ENCODE data around the gene ERAS.

Gene ERAS

GRCh38 chrX:48826135-48826875 lies at the start of gene ERAS:
Gene ERAS, plus strand, starts transcription at chrX:48826513. Its CDS starts 2,611 bp downstream, at chrX:48829124.
- no peaks in the 10 kb centered on the region for H3K79me2 ChIP-seq (ENCODE audit: control insufficient read depth, insufficient read depth, low read length, unreplicated experiment)
- H3K36me3 ChIP-seq (ENCODE audit: insufficient read depth, low read length), result no peaks in the 10 kb centered on the region
- H2AFZ ChIP-seq (ENCODE audit: low read length, unreplicated experiment), result no peak within 1 kb of the TSS
- no peak within 1 kb of the TSS for H3K4me3 ChIP-seq (ENCODE audit: low read depth, low read length)
- H3K27ac ChIP-seq (ENCODE audit: low read depth, low read length), result no peak within 1 kb of the TSS
- peaks cover 7% of the 10 kb centered on the region for H3K27me3 ChIP-seq (ENCODE audit: insufficient read depth, low read length)
- H3K4me1 ChIP-seq (ENCODE audit: control insufficient read depth, insufficient read depth, low read length, unreplicated experiment), result no peaks in the 10 kb centered on the region

GRCh38 chrX:48776818-48777439 lies 49.4 kb upstream of the ERAS start:
- Histone ChIP-seq H3K79me2 (ENCODE audit: control insufficient read depth, insufficient read depth, low read length, unreplicated experiment) (no peaks in the 10 kb centered on the region), H2AFZ (ENCODE audit: low read length, unreplicated experiment) (no peak overlapping the region), H3K36me3 (ENCODE audit: insufficient read depth, low read length) (no peaks in the 10 kb centered on the region), H3K27me3 (ENCODE audit: insufficient read depth, low read length) (peaks cover 31% of the 10 kb centered on the region; the same call in 1 of the 2 replicates), H3K27ac (ENCODE audit: low read depth, low read length) (no peak overlapping the region), H3K4me3 (ENCODE audit: low read depth, low read length) (no peak overlapping the region), H3K4me1 (ENCODE audit: control insufficient read depth, insufficient read depth, low read length, unreplicated experiment) (no peaks in the 10 kb centered on the region)

- no peaks in the 10 kb centered on the region for H3K36me3 ChIP-seq (ENCODE audit: insufficient read depth, low read length)
- H3K4me1 ChIP-seq (ENCODE audit: control insufficient read depth, insufficient read depth, low read length, unreplicated experiment), result no peaks in the 10 kb centered on the region
- no peak overlapping the region for H2AFZ ChIP-seq (ENCODE audit: low read length, unreplicated experiment)
- no peaks in the 10 kb centered on the region for H3K79me2 ChIP-seq (ENCODE audit: control insufficient read depth, insufficient read depth, low read length, unreplicated experiment)
- no peak overlapping the region for H3K27ac ChIP-seq (ENCODE audit: low read depth, low read length)
- H3K4me3 ChIP-seq (ENCODE audit: low read depth, low read length), result no peak overlapping the region
- H3K27me3 ChIP-seq (ENCODE audit: insufficient read depth, low read length), result peaks cover 31% of the 10 kb centered on the region; the same call in 1 of the 2 replicates
Observed at GRCh38 chrX:48779399-48779798, 46.9 kb upstream of the ERAS start.

GRCh38 chrX:48781705-48782104 lies 44.6 kb upstream of the ERAS start:
- no peaks in the 10 kb centered on the region for H3K79me2 ChIP-seq (ENCODE audit: control insufficient read depth, insufficient read depth, low read length, unreplicated experiment)
- no peaks in the 10 kb centered on the region for H3K4me1 ChIP-seq (ENCODE audit: control insufficient read depth, insufficient read depth, low read length, unreplicated experiment)
- peaks cover 31% of the 10 kb centered on the region; the same call in 1 of the 2 replicates for H3K27me3 ChIP-seq (ENCODE audit: insufficient read depth, low read length)
- no peak overlapping the region for H2AFZ ChIP-seq (ENCODE audit: low read length, unreplicated experiment)
- H3K4me3 ChIP-seq (ENCODE audit: low read depth, low read length), result no peak overlapping the region
- H3K27ac ChIP-seq (ENCODE audit: low read depth, low read length), result no peak overlapping the region
- H3K36me3 ChIP-seq (ENCODE audit: insufficient read depth, low read length), result no peaks in the 10 kb centered on the region

GRCh38 chrX:48782216-48782615 lies 44.1 kb upstream of the ERAS start:
- Histone ChIP-seq H3K36me3 (ENCODE audit: insufficient read depth, low read length) (no peaks in the 10 kb centered on the region), H3K79me2 (ENCODE audit: control insufficient read depth, insufficient read depth, low read length, unreplicated experiment) (no peaks in the 10 kb centered on the region), H3K4me1 (ENCODE audit: control insufficient read depth, insufficient read depth, low read length, unreplicated experiment) (no peaks in the 10 kb centered on the region), H3K27me3 (ENCODE audit: insufficient read depth, low read length) (peaks cover 31% of the 10 kb centered on the region; the same call in 1 of the 2 replicates), H3K4me3 (ENCODE audit: low read depth, low read length) (no peak overlapping the region), H3K27ac (ENCODE audit: low read depth, low read length) (no peak overlapping the region), H2AFZ (ENCODE audit: low read length, unreplicated experiment) (no peak overlapping the region)

- no peaks in the 10 kb centered on the region for H3K4me1 ChIP-seq (ENCODE audit: control insufficient read depth, insufficient read depth, low read length, unreplicated experiment)
- no peaks in the 10 kb centered on the region for H3K36me3 ChIP-seq (ENCODE audit: insufficient read depth, low read length)
- no peak overlapping the region for H3K27ac ChIP-seq (ENCODE audit: low read depth, low read length)
- H2AFZ ChIP-seq (ENCODE audit: low read length, unreplicated experiment), result no peak overlapping the region
- H3K79me2 ChIP-seq (ENCODE audit: control insufficient read depth, insufficient read depth, low read length, unreplicated experiment), result no peaks in the 10 kb centered on the region
- H3K4me3 ChIP-seq (ENCODE audit: low read depth, low read length), result no peak overlapping the region
- peaks cover 28% of the 10 kb centered on the region for H3K27me3 ChIP-seq (ENCODE audit: insufficient read depth, low read length)
Observed at GRCh38 chrX:48782795-48783194, 43.5 kb upstream of the ERAS start.

GRCh38 chrX:48784726-48785125 lies 41.6 kb upstream of the ERAS start:
- no peaks in the 10 kb centered on the region for H3K79me2 ChIP-seq (ENCODE audit: control insufficient read depth, insufficient read depth, low read length, unreplicated experiment)
- H3K36me3 ChIP-seq (ENCODE audit: insufficient read depth, low read length), result no peaks in the 10 kb centered on the region
- H3K27ac ChIP-seq (ENCODE audit: low read depth, low read length), result no peak overlapping the region
- H3K4me1 ChIP-seq (ENCODE audit: control insufficient read depth, insufficient read depth, low read length, unreplicated experiment), result no peaks in the 10 kb centered on the region
- H2AFZ ChIP-seq (ENCODE audit: low read length, unreplicated experiment), result no peak overlapping the region
- no peak overlapping the region for H3K4me3 ChIP-seq (ENCODE audit: low read depth, low read length)
- peaks cover 10% of the 10 kb centered on the region; the same call in 1 of the 2 replicates for H3K27me3 ChIP-seq (ENCODE audit: insufficient read depth, low read length)

- no peak overlapping the region for H3K4me3 ChIP-seq (ENCODE audit: low read depth, low read length)
- H3K27me3 ChIP-seq (ENCODE audit: insufficient read depth, low read length), result peaks cover 10% of the 10 kb centered on the region; the same call in 1 of the 2 replicates
- H2AFZ ChIP-seq (ENCODE audit: low read length, unreplicated experiment), result no peak overlapping the region
- H3K4me1 ChIP-seq (ENCODE audit: control insufficient read depth, insufficient read depth, low read length, unreplicated experiment), result no peaks in the 10 kb centered on the region
- H3K36me3 ChIP-seq (ENCODE audit: insufficient read depth, low read length), result no peaks in the 10 kb centered on the region
- H3K27ac ChIP-seq (ENCODE audit: low read depth, low read length), result no peak overlapping the region
- H3K79me2 ChIP-seq (ENCODE audit: control insufficient read depth, insufficient read depth, low read length, unreplicated experiment), result no peaks in the 10 kb centered on the region
Observed at GRCh38 chrX:48785186-48785539, 41.1 kb upstream of the ERAS start.

GRCh38 chrX:48785540-48786214 lies 40.6 kb upstream of the ERAS start:
- Histone ChIP-seq H2AFZ (ENCODE audit: low read length, unreplicated experiment) (no peak overlapping the region), H3K4me3 (ENCODE audit: low read depth, low read length) (no peak overlapping the region), H3K27ac (ENCODE audit: low read depth, low read length) (no peak overlapping the region), H3K36me3 (ENCODE audit: insufficient read depth, low read length) (no peaks in the 10 kb centered on the region), H3K79me2 (ENCODE audit: control insufficient read depth, insufficient read depth, low read length, unreplicated experiment) (no peaks in the 10 kb centered on the region), H3K27me3 (ENCODE audit: insufficient read depth, low read length) (peaks cover 10% of the 10 kb centered on the region; the same call in 1 of the 2 replicates), H3K4me1 (ENCODE audit: control insufficient read depth, insufficient read depth, low read length, unreplicated experiment) (no peaks in the 10 kb centered on the region)

GRCh38 chrX:48786341-48786800 lies 39.9 kb upstream of the ERAS start, which contains the start of gene GATA1:
Gene GATA1, plus strand, starts transcription at chrX:48786590. Its CDS starts 4,520 bp downstream, at chrX:48791110.
- Histone ChIP-seq H3K4me1 (ENCODE audit: control insufficient read depth, insufficient read depth, low read length, unreplicated experiment) (no peaks in the 10 kb centered on the region), H3K79me2 (ENCODE audit: control insufficient read depth, insufficient read depth, low read length, unreplicated experiment) (no peaks in the 10 kb centered on the region), H2AFZ (ENCODE audit: low read length, unreplicated experiment) (no peak within 1 kb of the TSS), H3K4me3 (ENCODE audit: low read depth, low read length) (no peak within 1 kb of the TSS), H3K36me3 (ENCODE audit: insufficient read depth, low read length) (no peaks in the 10 kb centered on the region), H3K27me3 (ENCODE audit: insufficient read depth, low read length) (peaks cover 10% of the 10 kb centered on the region; the same call in 1 of the 2 replicates), H3K27ac (ENCODE audit: low read depth, low read length) (no peak within 1 kb of the TSS)
